ENCODE data around the gene KCNAB3. TPM values are rescaled to one million over a fixed set of nuclear protein-coding genes. Genes with fewer than 3 reads are reported as not detected.

The KCNAB3 gene
- total RNA-seq, 1 donor from 2014 or later: 19.9 TPM

- Mint-ChIP-seq H3K27ac (ENCODE audit: unreplicated experiment) (no peak overlapping the region), H3K36me3 (ENCODE audit: low read depth) (peaks cover 3% of the 10 kb centered on the region), H3K4me1 (peaks cover 50% of the 10 kb centered on the region), H3K4me3 (peak overlapping the region; percentile 99), H3K27me3 (ENCODE audit: low read depth) (peaks cover 11% of the 10 kb centered on the region), H3K9me3 (no peaks in the 10 kb centered on the region)
- TF ChIP-seq, protein P1, sequence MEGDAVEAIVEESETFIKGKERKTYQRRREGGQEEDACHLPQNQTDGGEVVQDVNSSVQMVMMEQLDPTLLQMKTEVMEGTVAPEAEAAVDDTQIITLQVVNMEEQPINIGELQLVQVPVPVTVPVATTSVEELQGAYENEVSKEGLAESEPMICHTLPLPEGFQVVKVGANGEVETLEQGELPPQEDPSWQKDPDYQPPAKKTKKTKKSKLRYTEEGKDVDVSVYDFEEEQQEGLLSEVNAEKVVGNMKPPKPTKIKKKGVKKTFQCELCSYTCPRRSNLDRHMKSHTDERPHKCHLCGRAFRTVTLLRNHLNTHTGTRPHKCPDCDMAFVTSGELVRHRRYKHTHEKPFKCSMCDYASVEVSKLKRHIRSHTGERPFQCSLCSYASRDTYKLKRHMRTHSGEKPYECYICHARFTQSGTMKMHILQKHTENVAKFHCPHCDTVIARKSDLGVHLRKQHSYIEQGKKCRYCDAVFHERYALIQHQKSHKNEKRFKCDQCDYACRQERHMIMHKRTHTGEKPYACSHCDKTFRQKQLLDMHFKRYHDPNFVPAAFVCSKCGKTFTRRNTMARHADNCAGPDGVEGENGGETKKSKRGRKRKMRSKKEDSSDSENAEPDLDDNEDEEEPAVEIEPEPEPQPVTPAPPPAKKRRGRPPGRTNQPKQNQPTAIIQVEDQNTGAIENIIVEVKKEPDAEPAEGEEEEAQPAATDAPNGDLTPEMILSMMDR (conservative IDR thresholded peaks at IDR 0.05): no peak
- DNase-seq (ENCODE audit: low read depth, low spot score): no peak
Measured at GRCh38 chr17:7930841-7931631, 1.4 kb upstream of the KCNAB3 start.

- Mint-ChIP-seq H3K4me3 (peak overlapping the region; percentile 66), H3K36me3 (ENCODE audit: low read depth) (peaks cover 4% of the 10 kb centered on the region), H3K27ac (ENCODE audit: unreplicated experiment) (no peak overlapping the region), H3K4me1 (peaks cover 28% of the 10 kb centered on the region), H3K27me3 (ENCODE audit: low read depth) (peaks cover 11% of the 10 kb centered on the region), H3K9me3 (no peaks in the 10 kb centered on the region)
- no peak for DNase-seq (ENCODE audit: low read depth, low spot score)
- TF ChIP-seq, protein P1 (conservative IDR thresholded peaks at IDR 0.05): no peak
Measured at GRCh38 chr17:7927596-7927995, 2.1 kb downstream of the KCNAB3 start.

DNA sequence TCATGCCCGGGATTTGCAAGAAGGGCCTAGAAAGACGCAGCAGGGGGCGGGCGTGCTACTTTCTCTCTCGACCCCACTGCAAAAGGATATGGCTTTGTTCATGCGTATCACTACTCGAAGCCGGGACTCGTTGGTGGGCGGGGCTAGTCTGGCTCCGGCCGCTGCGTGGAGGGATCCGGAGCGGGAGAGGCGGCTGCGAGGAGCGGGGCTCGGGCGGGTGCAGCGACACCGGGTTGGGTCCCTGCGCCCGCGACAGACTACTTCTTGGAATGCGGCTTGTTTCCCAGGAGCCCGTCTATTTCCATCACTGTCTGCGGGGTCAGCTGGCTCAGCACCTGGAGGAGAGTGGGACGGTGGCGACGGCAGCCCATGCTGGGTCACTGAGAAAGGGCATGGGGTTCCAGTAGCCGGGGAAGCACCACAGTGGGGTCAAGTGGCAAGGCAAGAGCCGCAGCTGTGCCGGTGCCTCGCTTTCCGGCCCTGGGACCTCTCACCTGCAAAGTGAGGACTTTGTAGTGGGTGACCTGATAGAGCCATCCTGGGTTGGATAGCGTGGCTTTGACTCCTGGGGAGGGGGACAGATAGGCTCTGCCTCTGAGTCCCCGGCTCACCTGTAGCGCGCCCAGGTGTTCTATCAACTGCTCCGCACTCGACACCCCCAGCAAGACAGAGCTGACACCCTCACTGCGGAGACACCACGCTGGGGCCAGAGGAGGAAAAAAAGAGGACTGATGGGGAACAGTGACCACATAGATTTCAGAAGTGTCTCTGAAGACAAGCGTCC lies 6.6 kb downstream of the KCNAB3 start:
- Mint-ChIP-seq H3K27me3 (ENCODE audit: low read depth) (peaks cover 5% of the 10 kb centered on the region), H3K36me3 (ENCODE audit: low read depth) (peaks cover 8% of the 10 kb centered on the region), H3K27ac (ENCODE audit: unreplicated experiment) (peak overlapping the region; percentile 84), H3K9me3 (no peaks in the 10 kb centered on the region), H3K4me1 (peaks cover 7% of the 10 kb centered on the region), H3K4me3 (peak overlapping the region; percentile 73)
- TF ChIP-seq, protein P1 (conservative IDR thresholded peaks at IDR 0.05): no peak
- DNase-seq (ENCODE audit: low read depth, low spot score): peak; percentile 80

- Mint-ChIP-seq H3K27ac (ENCODE audit: unreplicated experiment) (peak overlapping the region; percentile 84), H3K9me3 (no peaks in the 10 kb centered on the region), H3K36me3 (ENCODE audit: low read depth) (peaks cover 8% of the 10 kb centered on the region), H3K4me1 (peaks cover 7% of the 10 kb centered on the region), H3K4me3 (peak overlapping the region; percentile 73), H3K27me3 (ENCODE audit: low read depth) (peaks cover 1% of the 10 kb centered on the region)
- DNase-seq (ENCODE audit: low read depth, low spot score): no peak
- TF ChIP-seq, protein P1 (conservative IDR thresholded peaks at IDR 0.05): no peak
Measured at GRCh38 chr17:7922269-7922844, 7.3 kb downstream of the KCNAB3 start.

GRCh38 chr17:7916808-7917207 lies 12.8 kb downstream of the KCNAB3 start:
- no peak overlapping the region for H3K27ac Mint-ChIP-seq (ENCODE audit: unreplicated experiment)

More at GRCh38 chr17:7916808-7917207, 12.8 kb downstream of the KCNAB3 start:
- H3K4me3 Mint-ChIP-seq: peak overlapping the region; percentile 80
- H3K9me3 Mint-ChIP-seq: peaks cover 3% of the 10 kb centered on the region
- peaks cover 25% of the 10 kb centered on the region for H3K4me1 Mint-ChIP-seq
- H3K27me3 Mint-ChIP-seq (ENCODE audit: low read depth): peaks cover 7% of the 10 kb centered on the region
- DNase-seq (ENCODE audit: low read depth, low spot score): no peak
- TF ChIP-seq, protein P1 (conservative IDR thresholded peaks at IDR 0.05): no peak
- peaks cover 2% of the 10 kb centered on the region for H3K36me3 Mint-ChIP-seq (ENCODE audit: low read depth)
